Cardiac fibroblast (primary cell): ENCODE measurements around the gene SPRY1.
A peak's percentile ranks its signal among the peaks of the same experiment; 100 is the strongest.

Source experiments
- DNase-seq, 2 donors: peaks; one replicate each; pipeline versions ENCODE4 v3.0.0 to v3.0.0-alpha.2; 2010; ENCODE audit warnings: low read depth in 2 of 2
- H3K4me3 ChIP-seq, 2 donors: replicated peaks in 1 of 2; 1 replicate in 1 of 2; 2 replicates in 1 of 2; pipeline ENCODE4 v1.5.1; 2011; ENCODE audit warnings: low read depth in 2 of 2, low read length in 2 of 2, mild to moderate bottlenecking in 2 of 2, moderate library complexity in 1 of 2
- CTCF ChIP-seq: IDR thresholded peaks from one replicate; pipeline ENCODE4 v1.5.1; 2011; ENCODE audit warnings: low read depth, mild to moderate bottlenecking, low read length, inconsistent platforms

SPRY1 gene

GRCh38 chr4:123359449-123360315 is 36.9 kb upstream of the SPRY1 start:
- no peak for TF ChIP-seq CTCF

GRCh38 chr4:123361195-123361861 is 35.3 kb upstream of the SPRY1 start:
- DNase-seq: peak; percentile 93 to 94
- no peak for TF ChIP-seq CTCF
- no peak overlapping the region for H3K4me3 ChIP-seq

More at GRCh38 chr4:123359449-123360315, 36.9 kb upstream of the SPRY1 start:
- no peak overlapping the region for H3K4me3 ChIP-seq
- DNase-seq: no peak

GRCh38 chr4:123362103-123362502 is 34.5 kb upstream of the SPRY1 start:
- TF ChIP-seq CTCF: no peak
- no peak for DNase-seq
- H3K4me3 ChIP-seq: no peak overlapping the region

GRCh38 chr4:123363729-123364128 is 32.9 kb upstream of the SPRY1 start:
- no peak for TF ChIP-seq CTCF
- DNase-seq: no peak
- H3K4me3 ChIP-seq: no peak overlapping the region

- TF ChIP-seq CTCF: no peak
- no peak for DNase-seq
- H3K4me3 ChIP-seq: no peak overlapping the region
Observed at GRCh38 chr4:123364906-123365305, 31.7 kb upstream of the SPRY1 start.

GRCh38 chr4:123365412-123365811 is 31.2 kb upstream of the SPRY1 start:
- no peak for TF ChIP-seq CTCF
- DNase-seq: no peak
- no peak overlapping the region for H3K4me3 ChIP-seq
